Measurements from ENCODE around the gene MYD88. TPM values are rescaled to one million over a fixed set of nuclear protein-coding genes. Genes with fewer than 3 reads are reported as not detected.

Gene MYD88
- 12.1 and 12.8 TPM in 2 replicates for total RNA-seq

DNA sequence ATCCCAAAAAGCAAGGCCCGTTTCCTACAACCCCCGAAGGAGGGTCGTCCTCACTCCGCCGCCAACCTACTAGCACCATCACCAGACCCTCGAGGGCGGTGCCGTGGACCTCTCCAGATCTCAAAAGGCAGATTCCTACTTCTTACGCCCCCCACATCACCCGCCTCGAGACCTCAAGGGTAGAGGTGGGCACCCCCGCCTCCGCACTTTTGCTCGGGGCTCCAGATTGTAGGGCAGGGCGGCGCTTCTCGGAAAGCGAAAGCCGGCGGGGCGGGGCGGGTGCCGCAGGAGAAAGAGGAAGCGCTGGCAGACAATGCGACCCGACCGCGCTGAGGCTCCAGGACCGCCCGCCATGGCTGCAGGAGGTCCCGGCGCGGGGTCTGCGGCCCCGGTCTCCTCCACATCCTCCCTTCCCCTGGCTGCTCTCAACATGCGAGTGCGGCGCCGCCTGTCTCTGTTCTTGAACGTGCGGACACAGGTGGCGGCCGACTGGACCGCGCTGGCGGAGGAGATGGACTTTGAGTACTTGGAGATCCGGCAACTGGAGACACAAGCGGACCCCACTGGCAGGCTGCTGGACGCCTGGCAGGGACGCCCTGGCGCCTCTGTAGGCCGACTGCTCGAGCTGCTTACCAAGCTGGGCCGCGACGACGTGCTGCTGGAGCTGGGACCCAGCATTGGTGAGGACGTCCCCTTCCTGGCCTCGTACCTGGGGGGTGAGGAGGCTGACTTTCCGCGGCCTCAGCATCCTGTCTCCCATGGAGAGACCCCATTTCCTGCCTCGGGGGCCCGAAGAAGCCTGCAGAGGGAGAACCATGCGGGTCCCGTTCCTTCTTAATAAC lies at the start of gene MYD88:
TSS of gene MYD88 (plus strand) at position 313 of the 842 bp plus-strand sequence. CDS start at position 353, 40 bp downstream.

DNA sequence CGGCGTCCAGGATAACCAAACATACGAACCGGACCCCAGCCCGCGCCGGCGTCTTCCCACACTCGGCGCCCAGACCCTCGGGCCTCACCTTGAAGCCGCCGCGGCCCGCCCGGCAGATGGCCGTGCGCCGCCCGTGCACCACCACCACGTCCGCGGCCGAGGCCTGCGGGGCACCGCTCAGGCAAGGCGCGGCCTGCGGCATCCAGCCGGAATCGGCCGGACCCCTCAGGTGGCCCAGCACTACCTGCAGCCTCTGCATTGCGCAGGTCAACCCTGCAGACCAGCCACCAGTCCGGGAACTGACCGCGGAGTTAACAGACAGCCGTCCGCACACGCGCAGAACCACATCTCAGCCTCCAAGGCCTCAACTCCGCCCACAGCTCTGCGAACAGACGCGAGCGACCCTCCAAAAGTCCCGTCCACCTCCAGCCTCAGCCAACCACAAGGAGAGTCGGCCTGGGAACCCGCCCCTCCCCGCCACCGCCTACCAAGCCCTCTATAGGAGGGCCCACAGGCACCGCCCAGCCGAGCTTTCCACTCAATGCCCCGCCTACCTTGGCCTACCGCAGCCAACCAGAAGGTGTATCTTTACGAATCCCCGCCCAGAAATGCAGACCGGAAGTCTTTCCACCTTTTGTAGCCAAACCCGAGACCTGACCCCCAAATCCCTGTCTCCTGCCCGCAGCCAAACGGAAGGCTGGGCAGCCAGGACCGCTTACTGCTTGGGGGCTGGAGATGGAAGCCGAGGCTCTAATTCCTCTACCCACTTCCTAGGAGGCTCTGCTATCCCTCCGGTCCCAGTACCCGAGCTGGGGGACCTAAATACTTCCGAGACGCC lies 1.5 kb upstream of the MYD88 start, which contains the start of gene ACAA1:
TSS of gene ACAA1 (minus strand) at position 351 of the 838 bp plus-strand sequence. CDS start at position 259, 92 bp downstream.

DNA sequence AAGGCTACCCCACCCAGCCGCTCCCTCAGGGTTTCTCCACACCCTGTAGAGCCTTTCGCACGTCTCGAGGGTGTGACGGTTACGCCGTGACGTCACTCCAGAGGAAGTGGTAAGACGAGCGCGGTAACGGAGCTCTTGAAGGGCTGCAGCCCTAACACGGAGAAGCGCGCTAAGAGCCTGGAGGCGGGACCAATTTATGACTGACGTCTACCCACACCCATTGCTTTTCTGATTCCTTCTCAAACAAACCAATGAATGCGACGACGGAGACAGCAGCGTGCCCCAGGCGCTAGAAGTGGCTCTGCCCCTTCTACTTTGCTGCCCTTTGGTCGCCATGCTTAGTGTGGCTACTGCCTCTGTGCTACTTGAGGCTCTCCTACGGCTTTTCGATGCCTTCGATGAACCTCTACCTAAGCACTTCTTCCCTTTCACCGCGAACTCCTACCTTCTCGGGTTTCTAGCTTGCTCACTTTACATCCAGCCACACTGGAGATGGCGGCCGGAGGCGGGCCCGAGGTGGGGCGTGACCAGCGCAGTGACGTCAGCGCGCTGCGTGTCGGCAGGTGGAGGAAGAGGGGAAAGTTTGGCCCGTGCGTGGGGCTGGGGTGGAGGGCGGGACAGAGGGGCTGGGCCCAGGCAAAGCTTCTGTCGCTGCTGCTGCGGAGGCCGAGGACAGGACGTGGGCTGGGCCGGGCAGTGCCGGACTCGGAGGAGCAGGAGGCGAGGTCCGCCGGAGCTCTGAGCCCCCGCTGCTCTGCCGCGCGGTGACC lies 26.7 kb downstream of the MYD88 start, which contains the start of gene OXSR1:
TSS of gene OXSR1 (plus strand) at position 586 of the 770 bp plus-strand sequence. CDS start 340 bp downstream, outside the sequence.

Other genes with a start within 250 kb of the MYD88 start
- 6.1 and 6.7 TPM in 2 replicates for gene VILL, start 147.9 kb upstream of the MYD88 start, total RNA-seq
- 9.6 and 18.1 TPM in 2 replicates for gene PLCD1, start 109.0 kb upstream of the MYD88 start, total RNA-seq
- under 0.01 TPM in 1 of 2 replicates, not detected in the other for gene DLEC1, start 99.5 kb upstream of the MYD88 start, total RNA-seq
- 41.1 and 45.3 TPM in 2 replicates for gene ACAA1, start 1.5 kb upstream of the MYD88 start, total RNA-seq
- 31.0 and 40.4 TPM in 2 replicates for gene OXSR1, start 26.9 kb downstream of the MYD88 start, total RNA-seq
- 0.09 and 0.38 TPM in 2 replicates for gene SLC22A13, start 127.2 kb downstream of the MYD88 start, total RNA-seq
- gene SLC22A14, start 143.6 kb downstream of the MYD88 start, total RNA-seq: 0.09 TPM in 2 replicates
- 3.2 and 3.5 TPM in 2 replicates for gene XYLB, start 208.1 kb downstream of the MYD88 start, total RNA-seq

Measured in endothelial cell of coronary artery (primary cell).